Measurements from ENCODE around the gene FAM81B.

DNA sequence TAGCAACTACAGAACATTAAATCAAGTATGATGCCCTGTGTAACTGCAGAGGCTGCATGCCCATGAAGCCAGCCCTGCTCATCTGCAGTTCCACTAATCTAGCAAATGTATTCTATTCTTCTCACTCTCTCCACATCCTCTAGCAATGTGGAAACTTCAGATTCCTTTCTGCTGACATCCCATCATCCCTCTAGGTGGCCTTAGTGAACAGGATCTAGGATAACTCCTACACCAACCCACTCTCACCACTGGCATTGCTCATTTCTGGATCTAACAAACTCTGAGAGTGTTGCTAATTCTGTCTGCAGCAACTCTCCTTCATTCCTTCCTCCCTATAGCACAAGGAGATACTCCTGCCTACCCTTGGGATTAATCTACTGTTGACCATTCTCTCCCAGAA lies 80.8 kb downstream of the FAM81B start:
- TF ChIP-seq, protein P1, sequence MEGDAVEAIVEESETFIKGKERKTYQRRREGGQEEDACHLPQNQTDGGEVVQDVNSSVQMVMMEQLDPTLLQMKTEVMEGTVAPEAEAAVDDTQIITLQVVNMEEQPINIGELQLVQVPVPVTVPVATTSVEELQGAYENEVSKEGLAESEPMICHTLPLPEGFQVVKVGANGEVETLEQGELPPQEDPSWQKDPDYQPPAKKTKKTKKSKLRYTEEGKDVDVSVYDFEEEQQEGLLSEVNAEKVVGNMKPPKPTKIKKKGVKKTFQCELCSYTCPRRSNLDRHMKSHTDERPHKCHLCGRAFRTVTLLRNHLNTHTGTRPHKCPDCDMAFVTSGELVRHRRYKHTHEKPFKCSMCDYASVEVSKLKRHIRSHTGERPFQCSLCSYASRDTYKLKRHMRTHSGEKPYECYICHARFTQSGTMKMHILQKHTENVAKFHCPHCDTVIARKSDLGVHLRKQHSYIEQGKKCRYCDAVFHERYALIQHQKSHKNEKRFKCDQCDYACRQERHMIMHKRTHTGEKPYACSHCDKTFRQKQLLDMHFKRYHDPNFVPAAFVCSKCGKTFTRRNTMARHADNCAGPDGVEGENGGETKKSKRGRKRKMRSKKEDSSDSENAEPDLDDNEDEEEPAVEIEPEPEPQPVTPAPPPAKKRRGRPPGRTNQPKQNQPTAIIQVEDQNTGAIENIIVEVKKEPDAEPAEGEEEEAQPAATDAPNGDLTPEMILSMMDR (IDR thresholded peaks at IDR 0.05): no peak
- TF ChIP-seq POLR2A (IDR thresholded peaks at IDR 0.05) (no peak), EP300 (IDR thresholded peaks at IDR 0.05) (no peak)
